Measurements from ENCODE around the gene AHDC1.

AHDC1 gene

GRCh38 chr1:27572019-27572678 is 31.8 kb downstream of the AHDC1 start:
- Histone ChIP-seq H3K4me3 (replicated peaks; ENCODE audit: low read depth, low read length) (no peak overlapping the region), H3K27me3 (replicated peaks; ENCODE audit: control insufficient read depth, insufficient read depth, low read length) (no peaks in the 10 kb centered on the region), H3K36me3 (ENCODE audit: control insufficient read depth, insufficient read depth, low read length) (no peaks in the 10 kb centered on the region)
- no peak for TF ChIP-seq CTCF (IDR thresholded peaks at IDR 0.05; ENCODE audit: insufficient read depth, low read length, poor library complexity, severe bottlenecking)
- no peak for DNase-seq (ENCODE audit: extremely low read depth, insufficient read length)

GRCh38 chr1:27571439-27572018 is 32.4 kb downstream of the AHDC1 start:
- Histone ChIP-seq H3K4me3 (replicated peaks; ENCODE audit: low read depth, low read length) (no peak overlapping the region), H3K36me3 (ENCODE audit: control insufficient read depth, insufficient read depth, low read length) (no peaks in the 10 kb centered on the region), H3K27me3 (replicated peaks; ENCODE audit: control insufficient read depth, insufficient read depth, low read length) (no peaks in the 10 kb centered on the region)
- no peak for DNase-seq (ENCODE audit: extremely low read depth, insufficient read length)
- no peak for TF ChIP-seq CTCF (IDR thresholded peaks at IDR 0.05; ENCODE audit: insufficient read depth, low read length, poor library complexity, severe bottlenecking)

GRCh38 chr1:27570784-27571183 is 33.2 kb downstream of the AHDC1 start:
- H3K27me3 ChIP-seq (replicated peaks; ENCODE audit: control insufficient read depth, insufficient read depth, low read length), result no peaks in the 10 kb centered on the region
- H3K4me3 ChIP-seq (replicated peaks; ENCODE audit: low read depth, low read length), result no peak overlapping the region
- no peak for TF ChIP-seq CTCF (IDR thresholded peaks at IDR 0.05; ENCODE audit: insufficient read depth, low read length, poor library complexity, severe bottlenecking)
- no peaks in the 10 kb centered on the region for H3K36me3 ChIP-seq (ENCODE audit: control insufficient read depth, insufficient read depth, low read length)
- DNase-seq (ENCODE audit: extremely low read depth, insufficient read length), result no peak

GRCh38 chr1:27570356-27570755 is 33.6 kb downstream of the AHDC1 start:
- no peak overlapping the region for H3K4me3 ChIP-seq (replicated peaks; ENCODE audit: low read depth, low read length)
- TF ChIP-seq CTCF (IDR thresholded peaks at IDR 0.05; ENCODE audit: insufficient read depth, low read length, poor library complexity, severe bottlenecking), result no peak
- no peaks in the 10 kb centered on the region for H3K27me3 ChIP-seq (replicated peaks; ENCODE audit: control insufficient read depth, insufficient read depth, low read length)
- DNase-seq (ENCODE audit: extremely low read depth, insufficient read length), result no peak
- H3K36me3 ChIP-seq (ENCODE audit: control insufficient read depth, insufficient read depth, low read length), result no peaks in the 10 kb centered on the region

- DNase-seq (ENCODE audit: extremely low read depth, insufficient read length), result no peak
- no peaks in the 10 kb centered on the region for H3K36me3 ChIP-seq (ENCODE audit: control insufficient read depth, insufficient read depth, low read length)
- no peaks in the 10 kb centered on the region for H3K27me3 ChIP-seq (replicated peaks; ENCODE audit: control insufficient read depth, insufficient read depth, low read length)
- TF ChIP-seq CTCF (IDR thresholded peaks at IDR 0.05; ENCODE audit: insufficient read depth, low read length, poor library complexity, severe bottlenecking), result no peak
- no peak overlapping the region for H3K4me3 ChIP-seq (replicated peaks; ENCODE audit: low read depth, low read length)
Measured at GRCh38 chr1:27569506-27570291, 34.2 kb downstream of the AHDC1 start.
